Panc1 (cell line): ENCODE data around the gene CA12. TPM values are rescaled to one million over a fixed set of nuclear protein-coding genes. Genes with fewer than 3 reads are reported as not detected.

ENCODE experiments used
- ATAC-seq: fragments of 200-7000 bp; cut with Tn5 transposase; 2 replicates; pipeline ENCODE4 v1.9.1; 2020; ENCODE audit warnings: mild to moderate bottlenecking, moderate library complexity
- BruUV-seq: library from RNA; stranded (reverse); fragments of 400-500 nt; replicated peaks from 2 replicates; lab custom pipeline; 2021; lab: Mats Ljungman, UMichigan
- CTCF ChIA-PET: fragments of 300-600 bp; sonication (Branson Sonifier 250); formaldehyde crosslinking; loops from one replicate; lab custom pipeline; 2022; ENCODE audit warnings: antibody characterized with exemption; lab: Charles Lee
- POLR2A ChIA-PET: fragments of 300-600 bp; sonication (Branson Sonifier 250); formaldehyde crosslinking; loops from one replicate; lab custom pipeline; 2022; ENCODE audit warnings: antibody characterized with exemption; lab: Charles Lee
- DNase-seq: peaks from one replicate; pipeline ENCODE4 v3.0.0-alpha.2; 2010; ENCODE audit warnings: low read depth, low spot score
- H3K27ac ChIP-seq: 2 replicates; pipeline ENCODE4 v1.5.1; 2011; ENCODE audit warnings: mild to moderate bottlenecking, low read length, inconsistent platforms
- H3K27me3 ChIP-seq: fragments of 200-500 bp; sonication (Bioruptor generic); 2 replicates; pipeline ENCODE4 v1.6.0; 2014; ENCODE audit warnings: low read length, inconsistent platforms; ENCODE audit not compliant: control insufficient read depth, insufficient read depth
- H3K36me3 ChIP-seq: fragments of 200-500 bp; sonication (Bioruptor generic); 2 replicates; pipeline ENCODE4 v1.5.1; 2014; ENCODE audit warnings: inconsistent platforms, mild to moderate bottlenecking, low read length, moderate library complexity; ENCODE audit not compliant: control insufficient read depth, insufficient read depth
- H3K4me1 ChIP-seq: 2 replicates; pipeline ENCODE4 v1.5.1; 2011; ENCODE audit warnings: inconsistent platforms, mild to moderate bottlenecking, low read length, moderate library complexity; ENCODE audit not compliant: control insufficient read depth, insufficient read depth
- H3K4me3 ChIP-seq, 2 experiments: 2 replicates each; pipeline ENCODE4 v1.5.1; 2011 to 2012; ENCODE audit warnings: low read depth in 2 of 2, low read length in 2 of 2, mild to moderate bottlenecking in 2 of 2, inconsistent platforms in 1 of 2, moderate library complexity in 1 of 2
- H3K9me3 ChIP-seq: fragments of 200-500 bp; sonication (Bioruptor generic); 2 replicates; pipeline ENCODE4 v1.5.1; 2014; ENCODE audit warnings: low read depth, mild to moderate bottlenecking, inconsistent platforms, low read length, moderate library complexity; ENCODE audit not compliant: control insufficient read depth, insufficient read depth
- POLR2AphosphoS5 ChIP-seq: IDR thresholded peaks from 2 replicates; pipeline ENCODE4 v1.6.1; 2012; ENCODE audit warnings: mild to moderate bottlenecking, low read depth, low read length, moderate library complexity
- REST ChIP-seq, 2 experiments: IDR thresholded peaks; 2 replicates each; pipeline ENCODE4 v1.6.1; 2011 to 2012; ENCODE audit warnings: low read depth in 2 of 2, control low read depth in 1 of 2, low read length in 1 of 2, mild to moderate bottlenecking in 1 of 2, moderate library complexity in 1 of 2; ENCODE audit not compliant: insufficient read depth in 1 of 2
- SIN3A ChIP-seq: IDR thresholded peaks from 2 replicates; pipeline ENCODE4 v1.6.1; 2012; ENCODE audit warnings: low read depth, mild to moderate bottlenecking, low read length, moderate library complexity, borderline replicate concordance; ENCODE audit not compliant: insufficient read depth
- TCF7L2 ChIP-seq: IDR thresholded peaks from 2 replicates; pipeline ENCODE4 v1.6.1; 2011; ENCODE audit warnings: mild to moderate bottlenecking, low read depth, low read length, inconsistent platforms
- in situ Hi-C: cut with HindIII; loops from 2 replicates; pipeline ENCODE4 v1.10.0; 2016; ENCODE audit warnings: low sequenced_read_pairs, low pct_unique_long_range_greater_than_20kb
- intact Hi-C: fragments of 100-400 bp; cut with micrococcal nuclease; formaldehyde crosslinking; loops from one replicate; pipeline ENCODE4 v1.10.0; 2022; ENCODE audit not compliant: unreplicated experiment
- total RNA-seq: library from RNA; stranded (reverse); gene quantifications from one replicate; pipeline ENCODE4 v1.2.1, GENCODE V29; 2021; ENCODE audit not compliant: unreplicated experiment
- TF ChIP-seq, protein P1 (sequence below): fragments of 450-650 bp; IDR thresholded peaks from 2 replicates; pipeline ENCODE4 v1.5.1; 2017; ENCODE audit warnings: mild to moderate bottlenecking

Gene CA12
- total RNA-seq, 1 experiment from 2014 or later, result 0.74 TPM

DNA sequence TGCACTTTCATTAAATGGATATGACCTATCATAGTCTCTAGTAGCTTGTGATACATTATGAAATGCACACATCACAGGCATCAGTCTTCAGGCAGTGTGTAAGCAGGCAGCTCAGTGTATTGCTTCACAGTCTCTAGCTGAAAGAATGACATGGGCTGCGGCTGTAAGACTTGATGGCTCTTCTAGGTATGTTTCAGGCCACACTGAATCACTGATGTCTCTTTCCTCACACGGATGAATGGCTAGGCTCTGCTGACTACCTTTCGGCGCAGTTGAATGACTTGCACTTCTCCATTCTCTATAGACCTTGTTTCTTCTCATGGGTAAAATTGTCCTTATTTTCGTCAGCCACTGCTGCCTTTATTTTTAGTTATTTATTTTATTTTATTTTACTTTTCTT, 88.9 kb downstream of the CA12 start:
- no peaks in the 10 kb centered on the region for H3K27me3 ChIP-seq
- POLR2A ChIA-PET, result no interaction called here
- H3K9me3 ChIP-seq, result no peaks in the 10 kb centered on the region
- in situ Hi-C loops, result no loop called here
- H3K4me1 ChIP-seq, result no peaks in the 10 kb centered on the region; the same call in 1 of the 2 replicates
- TF ChIP-seq TCF7L2 (no peak), SIN3A (no peak), REST (IDR thresholded peaks at IDR 0.05; ENCODE audit: insufficient read depth in 1 of 2, low read depth in 2 of 2, low read length in 1 of 2) (no peak), POLR2AphosphoS5 (no peak)
- TF ChIP-seq, protein P1, sequence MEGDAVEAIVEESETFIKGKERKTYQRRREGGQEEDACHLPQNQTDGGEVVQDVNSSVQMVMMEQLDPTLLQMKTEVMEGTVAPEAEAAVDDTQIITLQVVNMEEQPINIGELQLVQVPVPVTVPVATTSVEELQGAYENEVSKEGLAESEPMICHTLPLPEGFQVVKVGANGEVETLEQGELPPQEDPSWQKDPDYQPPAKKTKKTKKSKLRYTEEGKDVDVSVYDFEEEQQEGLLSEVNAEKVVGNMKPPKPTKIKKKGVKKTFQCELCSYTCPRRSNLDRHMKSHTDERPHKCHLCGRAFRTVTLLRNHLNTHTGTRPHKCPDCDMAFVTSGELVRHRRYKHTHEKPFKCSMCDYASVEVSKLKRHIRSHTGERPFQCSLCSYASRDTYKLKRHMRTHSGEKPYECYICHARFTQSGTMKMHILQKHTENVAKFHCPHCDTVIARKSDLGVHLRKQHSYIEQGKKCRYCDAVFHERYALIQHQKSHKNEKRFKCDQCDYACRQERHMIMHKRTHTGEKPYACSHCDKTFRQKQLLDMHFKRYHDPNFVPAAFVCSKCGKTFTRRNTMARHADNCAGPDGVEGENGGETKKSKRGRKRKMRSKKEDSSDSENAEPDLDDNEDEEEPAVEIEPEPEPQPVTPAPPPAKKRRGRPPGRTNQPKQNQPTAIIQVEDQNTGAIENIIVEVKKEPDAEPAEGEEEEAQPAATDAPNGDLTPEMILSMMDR, result no peak
- ATAC-seq (no peak), DNase-seq (no peak)
- no peak overlapping the region for H3K27ac ChIP-seq
- BruUV-seq, result no TSS peak
- no peak overlapping the region for H3K4me3 ChIP-seq
- intact Hi-C loops, result no loop called here
- no peaks in the 10 kb centered on the region for H3K36me3 ChIP-seq
- CTCF ChIA-PET, result interaction anchor here (0.6 kb wide), 1 partner anchor 25 kb away, joined by 5 read pairs; no protein-coding TSS in a partner anchor

DNA sequence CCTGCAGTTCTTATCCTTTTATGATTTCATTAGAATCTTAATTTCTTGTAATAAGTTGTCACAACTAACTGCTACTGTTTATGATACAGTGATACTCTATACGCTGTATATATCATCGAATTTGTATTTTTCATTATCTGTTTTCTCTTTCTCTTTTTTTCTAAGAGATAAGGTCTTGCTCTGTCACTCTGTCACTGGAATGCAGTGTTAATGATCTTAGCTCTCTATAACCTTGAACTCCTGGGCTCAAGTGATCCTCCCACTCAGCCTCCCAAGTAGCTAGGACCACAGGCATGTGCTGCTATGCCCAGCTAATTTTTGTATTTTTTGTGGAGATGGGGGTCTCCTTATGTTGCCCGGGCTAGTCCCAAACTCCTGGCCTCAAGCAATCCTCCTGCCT, 89.4 kb downstream of the CA12 start:
- H3K36me3 ChIP-seq, result no peaks in the 10 kb centered on the region
- ATAC-seq (no peak), DNase-seq (no peak)
- H3K27ac ChIP-seq, result no peak overlapping the region
- CTCF ChIA-PET, result interaction anchor here (0.6 to 1.1 kb wide), 2 partner anchors 24 to 110 kb away, joined by 3 to 5 read pairs; no protein-coding TSS in a partner anchor
- TF ChIP-seq TCF7L2 (no peak), POLR2AphosphoS5 (no peak), SIN3A (no peak), REST (IDR thresholded peaks at IDR 0.05; ENCODE audit: insufficient read depth in 1 of 2, low read depth in 2 of 2, low read length in 1 of 2) (no peak)
- TF ChIP-seq, protein P1, result no peak
- no TSS peak for BruUV-seq
- in situ Hi-C loops, result no loop called here
- no peaks in the 10 kb centered on the region for H3K27me3 ChIP-seq
- no peak overlapping the region for H3K4me3 ChIP-seq
- H3K9me3 ChIP-seq, result no peaks in the 10 kb centered on the region
- H3K4me1 ChIP-seq, result no peaks in the 10 kb centered on the region; the same call in 1 of the 2 replicates
- POLR2A ChIA-PET, result no interaction called here
- intact Hi-C loops, result no loop called here
